B cell (primary cell): ENCODE results near the gene MOV10L1.
"Not testable (repeated sequence)": the region's sequence is repeated elsewhere in the genome, so short reads cannot be mapped to it uniquely, and the experiment has no call there.

ENCODE experiments used
- EZH2 ChIP-seq: IDR thresholded peaks from 2 replicates; pipeline ENCODE4 v1.6.1; 2012; ENCODE audit warnings: borderline replicate concordance, low read depth, mild to moderate bottlenecking, moderate library complexity, low read length; ENCODE audit not compliant: insufficient read depth, poor library complexity, severe bottlenecking
- TF ChIP-seq, protein P1 (sequence below): fragments of 200-600 bp; IDR thresholded peaks from one replicate; pipeline ENCODE4 v1.8.0; 2022; ENCODE audit warnings: antibody characterized with exemption, mild to moderate bottlenecking

DNA sequence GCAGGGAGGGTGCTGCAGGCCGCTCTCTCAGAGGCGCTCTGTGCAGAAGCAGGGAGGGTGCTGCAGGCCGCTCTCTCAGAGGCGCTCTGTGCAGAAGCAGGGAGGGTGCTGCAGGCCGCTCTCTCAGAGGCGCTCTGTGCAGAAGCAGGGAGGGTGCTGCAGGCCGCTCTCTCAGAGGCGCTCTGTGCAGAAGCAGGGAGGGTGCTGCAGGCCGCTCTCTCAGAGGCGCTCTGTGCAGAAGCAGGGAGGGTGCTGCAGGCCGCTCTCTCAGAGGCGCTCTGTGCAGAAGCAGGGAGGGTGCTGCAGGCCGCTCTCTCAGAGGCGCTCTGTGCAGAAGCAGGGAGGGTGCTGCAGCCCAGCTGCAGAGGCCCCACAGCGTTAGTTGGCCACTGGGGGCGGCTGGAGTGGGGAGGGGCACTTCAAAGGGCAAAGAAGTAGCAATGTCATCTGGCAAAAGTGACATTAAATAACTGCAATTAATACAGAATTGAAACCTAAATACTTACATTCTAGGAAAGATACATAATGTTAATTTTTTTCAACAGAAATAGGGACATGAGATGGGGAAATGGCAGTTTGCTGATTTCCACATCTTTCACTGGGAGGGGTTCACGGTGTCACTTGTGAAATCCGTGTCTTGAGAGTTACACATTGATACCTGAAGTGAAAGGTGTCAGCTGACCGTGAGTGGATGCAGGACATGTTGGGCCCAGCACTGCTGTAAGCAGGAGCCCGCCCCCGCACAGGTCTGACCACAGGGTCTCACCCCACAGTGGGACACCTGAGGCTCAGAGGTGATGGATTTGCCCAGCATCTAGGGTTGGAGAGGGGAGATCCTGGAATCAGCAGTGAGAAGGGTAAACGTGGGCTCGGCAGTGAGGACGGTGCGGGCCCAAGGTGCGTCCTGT lies 57.7 kb downstream of the MOV10L1 start:
- TF ChIP-seq, protein P1, sequence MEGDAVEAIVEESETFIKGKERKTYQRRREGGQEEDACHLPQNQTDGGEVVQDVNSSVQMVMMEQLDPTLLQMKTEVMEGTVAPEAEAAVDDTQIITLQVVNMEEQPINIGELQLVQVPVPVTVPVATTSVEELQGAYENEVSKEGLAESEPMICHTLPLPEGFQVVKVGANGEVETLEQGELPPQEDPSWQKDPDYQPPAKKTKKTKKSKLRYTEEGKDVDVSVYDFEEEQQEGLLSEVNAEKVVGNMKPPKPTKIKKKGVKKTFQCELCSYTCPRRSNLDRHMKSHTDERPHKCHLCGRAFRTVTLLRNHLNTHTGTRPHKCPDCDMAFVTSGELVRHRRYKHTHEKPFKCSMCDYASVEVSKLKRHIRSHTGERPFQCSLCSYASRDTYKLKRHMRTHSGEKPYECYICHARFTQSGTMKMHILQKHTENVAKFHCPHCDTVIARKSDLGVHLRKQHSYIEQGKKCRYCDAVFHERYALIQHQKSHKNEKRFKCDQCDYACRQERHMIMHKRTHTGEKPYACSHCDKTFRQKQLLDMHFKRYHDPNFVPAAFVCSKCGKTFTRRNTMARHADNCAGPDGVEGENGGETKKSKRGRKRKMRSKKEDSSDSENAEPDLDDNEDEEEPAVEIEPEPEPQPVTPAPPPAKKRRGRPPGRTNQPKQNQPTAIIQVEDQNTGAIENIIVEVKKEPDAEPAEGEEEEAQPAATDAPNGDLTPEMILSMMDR = not testable (repeated sequence)
- not testable (repeated sequence) for TF ChIP-seq EZH2
